ENCODE measurements around the gene VPS9D1. TPM values are rescaled to one million over a fixed set of nuclear protein-coding genes. Genes with fewer than 3 reads are reported as not detected.
"Not testable (repeated sequence)": the region's sequence is repeated elsewhere in the genome, so short reads cannot be mapped to it uniquely, and the experiment has no call there.

Gene VPS9D1
- total and polyA plus RNA-seq, 2 experiments from 2014 or later, result 2.1 to 2.2 TPM

DNA sequence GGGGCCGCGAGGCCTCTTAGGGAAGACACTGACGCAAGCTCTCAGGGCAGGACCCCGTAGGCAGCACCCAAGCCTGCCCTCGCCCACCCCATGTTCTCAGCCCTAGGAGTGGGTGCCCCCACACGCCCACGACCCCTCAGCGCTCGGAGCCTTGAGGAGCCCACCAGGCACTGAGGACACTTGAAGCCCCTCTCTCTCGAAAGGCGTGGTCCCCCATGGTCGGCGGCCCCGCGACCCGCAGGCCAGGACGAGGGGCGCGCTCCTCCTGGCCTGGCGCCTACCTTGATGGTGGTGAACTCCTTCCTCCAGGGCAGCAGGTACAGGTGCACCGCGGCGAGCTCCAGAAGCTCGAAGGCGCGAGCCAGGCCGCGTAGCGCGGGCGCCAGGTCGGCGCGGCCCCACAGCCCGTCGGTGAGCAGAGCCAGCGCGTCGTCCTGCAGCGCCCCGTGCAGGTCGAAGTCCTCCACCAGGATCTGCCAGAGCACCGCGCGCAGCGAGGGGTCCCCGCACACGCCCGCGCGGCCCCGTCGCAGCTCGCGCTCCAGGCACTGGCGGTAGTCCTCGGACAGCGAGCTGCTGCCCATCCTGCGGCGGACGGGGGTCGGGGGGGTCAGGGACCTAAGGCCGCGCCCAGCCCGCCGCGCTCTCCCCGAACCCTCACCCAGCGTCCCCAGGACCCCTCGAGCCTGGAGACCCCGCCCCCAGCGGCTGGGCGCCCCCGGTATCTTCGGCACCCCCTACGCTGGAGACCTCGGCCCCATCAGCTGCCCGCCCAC, 19.9 kb downstream of the VPS9D1 start:
- Mint-ChIP-seq H3K4me3 (peak overlapping the region; percentile 70), H3K36me3 (ENCODE audit: low read depth) (peaks cover 6% of the 10 kb centered on the region), H3K27me3 (ENCODE audit: insufficient read depth, low read depth, poor library complexity) (peaks cover 35% of the 10 kb centered on the region), H3K9me3 (no peaks in the 10 kb centered on the region), H3K27ac (no peak overlapping the region), H3K4me1 (peaks cover 6% of the 10 kb centered on the region; the same call in 2 of the 3 replicates)
- H4K20me1 ChIP-seq (replicated peaks; ENCODE audit: insufficient read depth), result peaks cover 4% of the 10 kb centered on the region
- peak overlapping the region; percentile 97 for H3K4me2 ChIP-seq
- H2AFZ ChIP-seq, result peak overlapping the region; percentile 80; the same call in 1 of the 2 replicates
- H3K4me3 ChIP-seq, result peak overlapping the region; percentile 77
- H3K4me1 ChIP-seq (ENCODE audit: insufficient read depth), result peaks cover 7% of the 10 kb centered on the region; the same call in 1 of the 2 replicates
- H3K9me2 ChIP-seq (ENCODE audit: insufficient read depth), result no peaks in the 10 kb centered on the region
- TF ChIP-seq ZNF114 (CRISPR knock-in tag; IDR thresholded peaks at IDR 0.05) (no peak), CREB1 (CRISPR knock-in tag; IDR thresholded peaks at IDR 0.05; ENCODE audit: low read depth) (0 out of 2 replicates have a peak, but pooled peaks have one; percentile 10), ZNF331 (CRISPR knock-in tag; IDR thresholded peaks at IDR 0.05; ENCODE audit: low read depth) (no peak)
- TF ChIP-seq, protein P1, sequence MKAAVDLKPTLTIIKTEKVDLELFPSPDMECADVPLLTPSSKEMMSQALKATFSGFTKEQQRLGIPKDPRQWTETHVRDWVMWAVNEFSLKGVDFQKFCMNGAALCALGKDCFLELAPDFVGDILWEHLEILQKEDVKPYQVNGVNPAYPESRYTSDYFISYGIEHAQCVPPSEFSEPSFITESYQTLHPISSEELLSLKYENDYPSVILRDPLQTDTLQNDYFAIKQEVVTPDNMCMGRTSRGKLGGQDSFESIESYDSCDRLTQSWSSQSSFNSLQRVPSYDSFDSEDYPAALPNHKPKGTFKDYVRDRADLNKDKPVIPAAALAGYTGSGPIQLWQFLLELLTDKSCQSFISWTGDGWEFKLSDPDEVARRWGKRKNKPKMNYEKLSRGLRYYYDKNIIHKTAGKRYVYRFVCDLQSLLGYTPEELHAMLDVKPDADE (IDR thresholded peaks at IDR 0.05), result peak; percentile 17; the same call in 1 of the 2 replicates
- TF ChIP-seq, protein P2, sequence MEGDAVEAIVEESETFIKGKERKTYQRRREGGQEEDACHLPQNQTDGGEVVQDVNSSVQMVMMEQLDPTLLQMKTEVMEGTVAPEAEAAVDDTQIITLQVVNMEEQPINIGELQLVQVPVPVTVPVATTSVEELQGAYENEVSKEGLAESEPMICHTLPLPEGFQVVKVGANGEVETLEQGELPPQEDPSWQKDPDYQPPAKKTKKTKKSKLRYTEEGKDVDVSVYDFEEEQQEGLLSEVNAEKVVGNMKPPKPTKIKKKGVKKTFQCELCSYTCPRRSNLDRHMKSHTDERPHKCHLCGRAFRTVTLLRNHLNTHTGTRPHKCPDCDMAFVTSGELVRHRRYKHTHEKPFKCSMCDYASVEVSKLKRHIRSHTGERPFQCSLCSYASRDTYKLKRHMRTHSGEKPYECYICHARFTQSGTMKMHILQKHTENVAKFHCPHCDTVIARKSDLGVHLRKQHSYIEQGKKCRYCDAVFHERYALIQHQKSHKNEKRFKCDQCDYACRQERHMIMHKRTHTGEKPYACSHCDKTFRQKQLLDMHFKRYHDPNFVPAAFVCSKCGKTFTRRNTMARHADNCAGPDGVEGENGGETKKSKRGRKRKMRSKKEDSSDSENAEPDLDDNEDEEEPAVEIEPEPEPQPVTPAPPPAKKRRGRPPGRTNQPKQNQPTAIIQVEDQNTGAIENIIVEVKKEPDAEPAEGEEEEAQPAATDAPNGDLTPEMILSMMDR (conservative IDR thresholded peaks at IDR 0.05; ENCODE audit: low read depth in 2 of 2), result peak in 1 of 2 experiments; percentile 52; a peak in 2 of 4 replicates
- H3K79me2 ChIP-seq (replicated peaks; ENCODE audit: insufficient read depth), result no peaks in the 10 kb centered on the region
- peak; percentile 54 for ATAC-seq
- H3K36me3 ChIP-seq (ENCODE audit: insufficient read depth), result no peaks in the 10 kb centered on the region
- peaks cover 14% of the 10 kb centered on the region; the same call in 1 of the 2 replicates for H3F3A ChIP-seq (replicated peaks; ENCODE audit: low read depth)
- DNase-seq (ENCODE audit: low spot score), result peak; percentile 81
- no peak overlapping the region for H3K27ac ChIP-seq (ENCODE audit: low read depth)
- peaks cover 23% of the 10 kb centered on the region; the same call in 1 of the 2 replicates for H3K27me3 ChIP-seq (ENCODE audit: insufficient read depth)

DNA sequence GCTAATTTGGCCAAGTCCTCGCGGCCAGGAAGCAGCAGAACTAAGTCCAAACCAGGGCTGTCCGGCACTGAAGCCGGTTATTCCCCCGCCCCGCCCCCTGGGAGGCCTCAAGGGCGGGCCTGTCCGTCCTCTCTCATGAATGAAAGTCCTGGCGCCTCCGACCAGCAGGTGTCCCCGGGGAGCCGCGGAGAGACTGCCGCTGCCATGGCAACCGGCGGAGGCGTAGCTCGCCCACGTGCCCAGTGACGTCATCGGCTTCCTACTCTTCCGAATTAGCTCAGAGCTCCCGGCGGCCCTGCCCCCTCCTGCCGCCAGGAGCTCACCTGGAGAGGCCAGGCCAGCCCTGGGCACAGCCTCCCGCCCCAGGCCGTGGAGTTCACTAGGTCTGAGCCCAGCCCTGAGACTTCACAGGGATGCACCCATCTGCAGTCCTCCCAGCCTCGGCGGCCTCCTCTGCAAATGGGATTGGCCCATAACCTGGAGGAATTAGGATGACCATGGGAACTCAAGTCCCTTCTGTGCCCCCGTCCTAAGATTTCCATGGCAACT, 20.5 kb downstream of the VPS9D1 start:
- Histone ChIP-seq H3K4me1 (ENCODE audit: insufficient read depth) (peaks cover 7% of the 10 kb centered on the region; the same call in 1 of the 2 replicates), H2AFZ (no peak overlapping the region), H3K27me3 (ENCODE audit: insufficient read depth) (peaks cover 20% of the 10 kb centered on the region; the same call in 1 of the 2 replicates), H3K36me3 (ENCODE audit: insufficient read depth) (no peaks in the 10 kb centered on the region), H3K79me2 (replicated peaks; ENCODE audit: insufficient read depth) (no peaks in the 10 kb centered on the region), H3K27ac (ENCODE audit: low read depth) (peak overlapping the region; percentile 50; the same call in 1 of the 2 replicates), H4K20me1 (replicated peaks; ENCODE audit: insufficient read depth) (peaks cover 4% of the 10 kb centered on the region), H3F3A (replicated peaks; ENCODE audit: low read depth) (peaks cover 14% of the 10 kb centered on the region; the same call in 1 of the 2 replicates), H3K9me2 (ENCODE audit: insufficient read depth) (no peaks in the 10 kb centered on the region), H3K4me3 (peak overlapping the region; percentile 77), H3K4me2 (peak overlapping the region; percentile 97)
- peak overlapping the region; percentile 67; the same call in 1 of the 2 replicates for H3K27ac Mint-ChIP-seq
- H3K4me3 Mint-ChIP-seq, result peak overlapping the region; percentile 70
- H3K9me3 Mint-ChIP-seq, result no peaks in the 10 kb centered on the region
- TF ChIP-seq CREB1 (CRISPR knock-in tag; IDR thresholded peaks at IDR 0.05; ENCODE audit: low read depth), result peak; percentile 99
- TF ChIP-seq, protein P2 (conservative IDR thresholded peaks at IDR 0.05; ENCODE audit: low read depth in 2 of 2), result peak; percentile 45 to 77
- no peak for TF ChIP-seq ZNF114 (CRISPR knock-in tag; IDR thresholded peaks at IDR 0.05)
- no peak; the same call in 1 of the 2 replicates for TF ChIP-seq POLR2AphosphoS5 (IDR thresholded peaks at IDR 0.05; ENCODE audit: low read depth)
- peaks cover 6% of the 10 kb centered on the region; the same call in 2 of the 3 replicates for H3K4me1 Mint-ChIP-seq
- H3K36me3 Mint-ChIP-seq (ENCODE audit: low read depth), result peaks cover 7% of the 10 kb centered on the region
- peaks cover 34% of the 10 kb centered on the region for H3K27me3 Mint-ChIP-seq (ENCODE audit: insufficient read depth, low read depth, poor library complexity)
- DNase-seq (ENCODE audit: low spot score) (peak; percentile 100), ATAC-seq (peak; percentile 68)

GRCh38 chr16:89699629-89700099, 21.0 kb downstream of the VPS9D1 start:
- peaks cover 17% of the 10 kb centered on the region; the same call in 1 of the 2 replicates for H3K27me3 ChIP-seq (ENCODE audit: insufficient read depth)
- not testable (repeated sequence) for H3K9me2 ChIP-seq (ENCODE audit: insufficient read depth); H3K9me3 Mint-ChIP-seq; H3K4me1 Mint-ChIP-seq; DNase-seq (ENCODE audit: low spot score); H4K20me1 ChIP-seq (replicated peaks; ENCODE audit: insufficient read depth); H3K4me1 ChIP-seq (ENCODE audit: insufficient read depth); H3K36me3 ChIP-seq (ENCODE audit: insufficient read depth); H2AFZ ChIP-seq; H3K79me2 ChIP-seq (replicated peaks; ENCODE audit: insufficient read depth); ATAC-seq
- H3K4me2 ChIP-seq, result peak overlapping the region; percentile 84
- H3K27me3 Mint-ChIP-seq (ENCODE audit: insufficient read depth, low read depth, poor library complexity), result peaks cover 39% of the 10 kb centered on the region
- peak overlapping the region; percentile 50; the same call in 1 of the 2 replicates for H3K27ac ChIP-seq (ENCODE audit: low read depth)
- peak overlapping the region; percentile 52 for H3K4me3 ChIP-seq
- peak overlapping the region; percentile 67; the same call in 1 of the 2 replicates for H3K27ac Mint-ChIP-seq
- peaks cover 11% of the 10 kb centered on the region for H3K36me3 Mint-ChIP-seq (ENCODE audit: low read depth)
- peak overlapping the region; percentile 55 for H3K4me3 Mint-ChIP-seq
- H3F3A ChIP-seq (replicated peaks; ENCODE audit: low read depth), result peaks cover 14% of the 10 kb centered on the region; the same call in 1 of the 2 replicates

Data from GM23338 (cell line).